Left renal pelvis (tissue), 4 donors: ENCODE results near the gene DCAF8. TPM values are rescaled to one million over a fixed set of nuclear protein-coding genes. Genes with fewer than 3 reads are reported as not detected.

Experiments used
- DNase-seq, 4 donors: peaks; one replicate each; pipeline ENCODE4 v3.0.0-alpha.2; 2013; ENCODE audit warnings: low read depth in 4 of 4, low spot score in 3 of 4
- polyA plus RNA-seq, 4 donors: library from polyadenylated mRNA; unstranded; fragments of 120-200 nt; gene quantifications; one replicate each; pipeline ENCODE4 v1.2.1, GENCODE V29; 2013; ENCODE audit not compliant: insufficient read length in 4 of 4

Gene DCAF8
- polyA plus RNA-seq, 4 donors = 133 to 272 (median 213) TPM

DNA sequence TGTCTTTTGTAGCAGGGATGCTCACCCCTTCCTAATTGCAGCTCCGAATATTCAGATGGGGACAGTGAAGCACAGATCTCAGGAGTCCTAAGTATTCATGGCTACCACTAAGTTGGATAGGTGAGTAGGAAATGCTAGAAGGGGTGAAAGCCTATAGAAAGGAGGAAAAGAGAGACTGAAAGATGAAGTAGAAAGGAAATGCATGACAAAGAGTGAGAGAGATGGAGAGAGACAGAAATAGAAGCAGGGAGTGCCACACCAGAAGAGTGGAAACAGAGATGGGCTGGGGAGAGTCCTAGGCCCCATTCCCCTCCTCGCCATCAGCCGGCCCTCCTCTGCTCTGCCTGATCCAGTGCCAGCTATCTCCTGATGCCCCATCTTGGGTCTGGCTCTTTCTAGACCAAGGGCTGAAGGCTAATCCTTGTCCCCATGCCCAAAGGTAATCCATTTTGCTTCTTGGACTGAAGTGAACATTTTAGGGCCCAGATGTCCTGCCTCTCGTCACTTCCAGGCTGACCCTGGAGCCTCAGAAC lies 55.2 kb downstream of the DCAF8 start:
- DNase-seq = no peak

GRCh38 chr1:160206421-160207117 lies 55.8 kb downstream of the DCAF8 start:
- DNase-seq = no peak

DNA sequence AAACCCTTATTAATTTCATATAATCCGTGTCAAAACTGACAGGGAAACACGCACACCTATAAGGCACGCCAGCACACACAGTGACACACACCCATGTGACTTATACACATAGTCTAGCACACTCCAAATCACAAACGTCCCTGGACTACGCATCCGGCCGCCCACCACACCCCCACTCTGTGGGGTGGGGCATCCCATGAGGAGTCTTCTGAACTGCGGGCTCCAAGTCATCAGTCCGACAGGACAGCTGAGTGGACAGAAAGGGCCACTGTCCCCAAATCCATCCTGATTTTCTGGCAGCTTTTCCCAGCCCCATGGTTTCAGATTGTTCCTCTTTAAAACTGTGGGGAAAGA lies 56.3 kb downstream of the DCAF8 start:
- DNase-seq = no peak

DNA sequence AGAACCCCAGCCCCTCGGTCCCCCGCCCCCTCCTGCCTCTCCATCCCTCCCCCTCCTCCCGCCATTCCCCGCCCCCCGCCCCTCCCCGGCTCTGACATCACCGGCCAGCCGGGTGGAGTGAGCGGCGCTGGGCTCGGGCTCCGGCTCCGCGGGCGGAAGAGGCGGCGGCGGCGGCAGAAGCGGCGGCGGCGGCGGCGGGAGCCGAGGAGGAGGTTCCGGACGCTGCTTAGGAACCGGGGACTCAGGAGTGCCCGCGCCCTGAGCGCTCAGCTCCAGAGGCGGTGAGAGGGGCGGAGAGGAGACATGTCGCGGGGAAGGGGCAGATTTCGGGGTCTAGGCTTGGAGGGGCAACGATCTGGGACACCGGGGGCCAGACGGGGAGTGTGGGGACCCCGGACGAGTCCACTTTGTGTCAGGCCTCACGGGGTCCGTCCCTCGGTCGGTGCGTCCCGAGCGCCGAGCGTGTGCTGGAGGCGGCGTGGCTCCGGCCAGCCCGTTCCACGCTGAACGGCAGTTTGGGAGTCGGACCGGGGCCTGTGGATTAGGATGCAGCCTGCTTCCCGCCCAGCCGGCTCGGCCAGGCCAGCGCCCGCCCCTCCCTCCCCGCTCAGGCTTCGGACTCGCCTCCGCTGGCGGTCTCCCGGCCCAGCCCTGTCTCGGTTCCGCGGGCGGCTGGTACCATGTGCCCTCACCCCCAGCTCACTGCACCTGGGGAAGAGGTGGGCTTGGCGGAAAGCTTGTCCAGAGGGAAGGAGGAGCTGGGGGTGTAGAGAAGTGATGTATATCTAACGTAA lies 56.9 kb downstream of the DCAF8 start, which contains the start of gene PEA15:
TSS of gene PEA15 (plus strand) at position 143 of the 794 bp plus-strand sequence. CDS start 6,161 bp downstream, outside the sequence.
- DNase-seq = peak in 1 of 4 donors; percentile 42

- no peak for DNase-seq
Measured at GRCh38 chr1:160204526-160205241, 57.7 kb downstream of the DCAF8 start.

DNA sequence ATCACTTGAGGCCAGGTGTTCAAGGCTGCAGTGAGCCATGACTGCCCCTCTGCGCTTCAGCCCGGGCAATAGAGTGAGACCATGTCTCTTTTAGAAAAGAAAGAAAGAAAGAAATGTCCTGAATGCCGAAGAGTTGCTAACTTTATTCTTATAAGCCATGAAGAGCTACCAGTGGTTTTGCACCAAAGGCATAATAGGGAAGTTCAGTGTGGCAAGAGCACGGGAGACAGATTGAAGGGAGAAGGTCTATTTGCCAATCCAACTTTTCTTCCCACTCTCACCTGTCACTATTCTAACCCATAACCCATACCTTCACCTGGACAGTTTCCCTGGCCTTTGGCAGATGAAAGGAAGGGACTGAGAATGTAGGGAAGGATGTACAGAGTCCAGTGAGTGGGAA lies 61.6 kb downstream of the DCAF8 start:
- DNase-seq = no peak

- DNase-seq = no peak
Measured at GRCh38 chr1:160197231-160197630, 65.1 kb downstream of the DCAF8 start.

- no peak for DNase-seq
Measured at GRCh38 chr1:160196143-160196542, 66.2 kb downstream of the DCAF8 start.

DNA sequence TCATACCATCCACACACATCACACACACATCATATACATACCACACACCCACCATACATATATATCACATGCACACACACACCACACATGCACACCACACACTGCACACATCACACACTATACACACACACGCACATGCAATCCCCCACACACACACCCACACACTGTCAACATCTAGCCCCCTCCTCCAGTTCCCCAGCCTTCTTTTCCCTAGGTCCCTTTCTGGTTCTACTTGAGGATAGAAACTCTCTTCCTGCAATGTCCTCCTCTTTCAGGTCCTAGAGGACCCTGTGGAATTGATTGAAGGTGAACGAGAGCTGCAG lies 67.7 kb downstream of the DCAF8 start:
- DNase-seq = no peak

- DNase-seq = no peak
Measured at GRCh38 chr1:160193832-160194736, 68.3 kb downstream of the DCAF8 start.

GRCh38 chr1:160193091-160193819 lies 69.1 kb downstream of the DCAF8 start:
- peak; percentile 70 to 79 (median 76) for DNase-seq

DNA sequence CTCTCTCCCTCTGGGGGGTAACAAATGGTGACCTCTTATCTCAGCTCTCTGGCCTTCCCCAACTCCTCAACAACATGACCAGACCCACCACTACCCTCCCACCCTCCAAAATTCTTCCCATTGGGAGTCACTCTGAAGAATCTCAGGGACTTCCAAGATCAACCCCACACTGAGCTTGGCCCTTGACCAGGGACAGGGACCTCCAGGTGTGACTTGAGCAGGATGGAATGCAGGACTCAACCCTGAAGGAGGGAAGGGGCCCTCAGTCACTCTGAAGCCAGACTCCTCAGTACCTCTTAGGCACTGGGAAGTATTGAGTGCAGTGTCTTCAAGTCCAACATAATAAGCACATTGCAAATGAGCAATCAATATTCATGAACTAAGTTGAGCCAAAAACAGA lies 70.1 kb downstream of the DCAF8 start:
- no peak for DNase-seq

DNA sequence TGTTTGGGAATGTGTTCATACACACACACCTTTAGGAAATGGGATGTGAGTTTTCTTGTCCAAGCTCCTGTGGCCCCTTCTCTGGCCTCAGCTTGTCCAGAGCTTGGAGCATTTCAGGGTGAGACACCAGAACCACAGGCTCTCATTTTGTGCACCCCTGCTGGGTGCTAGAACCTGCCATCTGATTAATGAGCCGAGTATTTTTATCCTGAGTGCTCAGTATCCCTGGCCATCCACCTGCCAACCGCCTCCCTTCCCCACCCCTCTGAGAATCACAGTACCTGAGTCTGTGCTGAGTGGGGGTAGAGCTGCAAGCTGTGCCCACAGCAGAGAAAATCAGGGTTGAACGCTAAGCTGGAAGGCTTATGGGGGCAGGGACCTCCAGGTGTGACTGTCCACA lies 70.6 kb downstream of the DCAF8 start:
- no peak for DNase-seq

DNA sequence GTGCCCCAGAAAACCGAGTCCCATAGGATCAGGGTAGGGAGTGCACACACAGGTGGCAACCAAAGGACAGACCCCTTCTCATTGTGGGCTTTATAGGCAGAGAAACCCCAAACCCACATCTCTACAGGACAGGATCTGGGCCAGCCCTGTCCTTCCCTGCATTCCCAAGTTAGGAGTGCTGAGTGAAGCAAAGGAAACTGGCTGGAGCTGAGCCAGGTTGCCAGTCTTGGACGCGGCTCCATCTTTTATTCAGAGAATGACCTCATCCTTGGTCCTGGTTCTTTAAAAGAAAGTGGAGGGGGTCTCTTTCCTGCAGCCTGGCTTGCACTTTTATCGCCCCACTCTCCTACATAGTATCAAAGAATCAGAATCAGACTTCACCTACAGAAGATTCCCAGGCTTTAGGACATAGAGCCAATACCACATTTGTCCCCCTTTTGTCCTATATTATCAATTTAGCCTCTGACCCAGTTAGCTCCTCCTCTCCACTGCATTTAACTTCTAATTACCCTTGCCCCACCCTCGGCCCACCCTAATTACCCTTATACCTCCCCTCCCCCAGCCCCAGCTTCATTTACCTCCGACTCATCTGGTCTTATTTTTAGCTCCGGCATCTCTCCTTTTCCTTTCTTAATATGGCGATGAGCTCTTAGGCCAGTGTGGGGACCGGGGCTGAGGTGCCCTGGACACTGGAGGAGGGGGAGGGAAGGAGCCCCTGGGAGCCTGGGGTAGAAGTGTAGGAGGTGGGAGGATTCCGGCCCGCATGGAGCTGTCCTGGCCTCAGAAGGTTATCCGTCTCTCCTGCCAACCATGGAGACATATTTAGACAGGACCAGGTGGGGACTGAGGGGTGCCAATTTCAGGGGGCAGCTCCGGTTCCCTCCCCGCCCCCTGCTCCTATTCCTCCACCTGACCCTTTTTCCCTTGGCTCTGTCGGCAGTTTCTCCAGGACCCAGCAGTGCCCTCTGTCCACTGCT lies 72.4 kb downstream of the DCAF8 start, which contains the start of gene CASQ1:
TSS of gene CASQ1 (plus strand) at position 927 of the 977 bp plus-strand sequence. CDS start 177 bp downstream, outside the sequence.
- DNase-seq = no peak

- DNase-seq = no peak
Measured at GRCh38 chr1:160188341-160188740, 74.0 kb downstream of the DCAF8 start.

DNA sequence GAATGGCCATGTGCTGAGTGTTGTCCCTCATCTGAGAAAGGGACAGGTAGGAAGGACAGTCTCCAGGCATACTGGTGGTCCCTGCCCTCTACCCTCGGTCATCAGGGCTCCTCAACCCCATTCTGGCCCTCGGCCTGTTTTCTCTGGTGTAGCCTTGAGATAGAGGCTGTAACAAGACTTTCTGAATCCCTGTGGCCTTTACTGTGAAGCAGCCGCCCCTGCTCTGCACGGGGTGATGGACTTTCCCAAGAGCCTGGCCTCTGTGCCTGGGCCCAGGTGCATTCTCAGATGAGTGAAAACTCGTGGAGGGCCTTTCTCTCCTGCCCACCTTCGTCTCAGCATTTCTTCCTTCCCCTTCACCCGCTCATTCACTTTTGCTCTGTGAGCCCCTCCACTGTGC lies 74.9 kb downstream of the DCAF8 start:
- no peak for DNase-seq

- DNase-seq = no peak
Measured at GRCh38 chr1:160186729-160187128, 75.6 kb downstream of the DCAF8 start.

- no peak for DNase-seq
Measured at GRCh38 chr1:160186246-160186645, 76.1 kb downstream of the DCAF8 start.
